ENCODE measurements around the gene KIR3DL3.
"Not testable (repeated sequence)": the region's sequence is repeated elsewhere in the genome, so short reads cannot be mapped to it uniquely, and the experiment has no call there.

KIR3DL3 gene

DNA sequence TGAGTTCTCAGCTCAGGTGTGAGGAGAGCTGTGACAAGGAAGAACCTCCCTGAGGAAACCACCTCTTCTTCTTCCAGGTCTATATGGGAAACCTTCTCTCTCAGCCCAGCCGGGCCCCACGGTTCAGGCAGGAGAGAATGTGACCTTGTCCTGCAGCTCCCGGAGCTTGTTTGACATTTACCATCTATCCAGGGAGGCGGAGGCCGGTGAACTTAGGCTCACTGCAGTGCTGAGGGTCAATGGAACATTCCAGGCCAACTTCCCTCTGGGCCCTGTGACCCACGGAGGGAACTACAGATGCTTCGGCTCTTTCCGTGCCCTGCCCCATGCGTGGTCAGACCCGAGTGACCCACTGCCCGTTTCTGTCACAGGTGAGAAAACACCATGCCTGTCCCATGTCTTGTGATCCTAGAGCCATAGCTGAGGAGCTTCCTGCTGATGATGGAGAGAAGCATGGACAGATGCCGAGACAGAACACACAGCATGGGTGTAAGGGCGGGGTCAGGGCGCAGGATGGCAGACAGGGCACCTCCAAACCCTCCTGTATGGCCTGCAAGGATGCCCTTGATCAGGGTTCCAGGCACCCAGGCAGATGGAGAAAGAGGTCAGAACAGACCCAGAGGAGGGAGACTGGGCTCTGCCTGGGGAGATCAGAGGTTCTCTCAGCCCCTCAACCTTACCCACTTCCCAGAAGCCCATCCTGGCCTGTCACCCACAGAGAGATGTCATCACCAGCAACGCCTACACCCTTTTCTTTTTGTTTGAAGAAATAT lies 5.4 kb downstream of the KIR3DL3 start:
- DNase-seq (ENCODE audit: low read depth in 2 of 3, low spot score in 2 of 3) = no peak

DNA sequence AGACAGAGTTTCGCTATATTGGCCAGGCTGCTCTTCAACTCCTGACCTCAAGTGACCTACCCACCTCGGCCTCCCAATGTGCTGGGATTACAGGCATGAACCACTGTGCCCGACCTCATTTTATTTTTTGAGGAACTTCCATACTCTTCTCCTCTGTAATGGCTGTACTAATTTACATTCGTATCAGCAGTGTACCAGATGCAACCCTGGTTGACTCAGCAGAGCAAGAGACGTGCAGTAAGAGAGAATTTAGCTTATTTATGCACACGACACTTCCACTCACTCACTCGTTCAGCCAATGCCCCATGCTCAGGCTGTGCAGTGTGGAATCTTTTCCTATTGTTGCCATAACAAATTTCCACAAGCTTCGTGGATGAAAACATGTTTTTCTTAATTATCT lies 6.9 kb downstream of the KIR3DL3 start:
- DNase-seq (ENCODE audit: low read depth in 2 of 3, low spot score in 2 of 3) = no peak

DNA sequence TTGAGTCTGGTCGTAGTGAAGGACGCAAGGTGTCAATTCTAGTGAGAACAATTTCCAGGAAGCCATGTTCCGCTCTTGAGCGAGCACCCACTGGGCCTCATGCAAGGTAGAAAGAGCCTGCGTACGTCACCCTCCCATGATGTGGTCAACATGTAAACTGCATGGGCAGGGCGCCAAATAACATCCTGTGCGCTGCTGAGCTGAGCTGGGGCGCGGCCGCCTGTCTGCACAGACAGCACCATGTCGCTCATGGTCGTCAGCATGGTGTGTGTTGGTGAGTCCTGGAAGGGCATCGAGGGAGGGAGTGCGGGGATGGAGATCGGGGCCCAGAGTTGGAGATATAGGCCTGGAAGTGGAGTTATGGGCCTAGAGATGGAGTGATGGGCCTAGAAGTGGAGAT lies 14.1 kb downstream of the KIR3DL3 start, which contains the start of gene KIR2DL3:
Gene KIR2DL3, plus strand, starts transcription at position 208 of the 400 bp plus-strand sequence. Its CDS starts 33 bp downstream, at position 241.
- not testable (repeated sequence) for DNase-seq (ENCODE audit: low read depth in 2 of 3, low spot score in 2 of 3)

DNA sequence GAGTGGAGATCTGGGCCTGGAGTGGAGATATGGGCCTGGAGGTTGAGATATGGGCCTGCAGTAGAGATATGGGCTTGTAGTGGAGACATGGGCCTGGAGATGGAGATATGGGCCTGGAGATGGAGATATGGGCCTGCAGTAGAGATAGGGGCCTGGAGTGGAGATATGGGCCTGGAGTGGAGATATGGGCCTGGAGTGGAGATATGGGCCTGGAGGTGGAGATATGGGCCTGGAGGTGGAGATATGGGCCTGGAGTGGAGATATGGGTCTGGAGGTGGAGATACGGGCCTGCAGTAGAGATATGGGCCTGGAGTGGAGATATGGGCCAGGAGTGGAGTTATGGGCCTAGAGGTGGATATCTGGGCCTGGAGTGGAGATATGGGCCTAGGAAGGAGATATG lies 14.5 kb downstream of the KIR3DL3 start:
- no peak for DNase-seq (ENCODE audit: low read depth in 2 of 3, low spot score in 2 of 3)

DNA sequence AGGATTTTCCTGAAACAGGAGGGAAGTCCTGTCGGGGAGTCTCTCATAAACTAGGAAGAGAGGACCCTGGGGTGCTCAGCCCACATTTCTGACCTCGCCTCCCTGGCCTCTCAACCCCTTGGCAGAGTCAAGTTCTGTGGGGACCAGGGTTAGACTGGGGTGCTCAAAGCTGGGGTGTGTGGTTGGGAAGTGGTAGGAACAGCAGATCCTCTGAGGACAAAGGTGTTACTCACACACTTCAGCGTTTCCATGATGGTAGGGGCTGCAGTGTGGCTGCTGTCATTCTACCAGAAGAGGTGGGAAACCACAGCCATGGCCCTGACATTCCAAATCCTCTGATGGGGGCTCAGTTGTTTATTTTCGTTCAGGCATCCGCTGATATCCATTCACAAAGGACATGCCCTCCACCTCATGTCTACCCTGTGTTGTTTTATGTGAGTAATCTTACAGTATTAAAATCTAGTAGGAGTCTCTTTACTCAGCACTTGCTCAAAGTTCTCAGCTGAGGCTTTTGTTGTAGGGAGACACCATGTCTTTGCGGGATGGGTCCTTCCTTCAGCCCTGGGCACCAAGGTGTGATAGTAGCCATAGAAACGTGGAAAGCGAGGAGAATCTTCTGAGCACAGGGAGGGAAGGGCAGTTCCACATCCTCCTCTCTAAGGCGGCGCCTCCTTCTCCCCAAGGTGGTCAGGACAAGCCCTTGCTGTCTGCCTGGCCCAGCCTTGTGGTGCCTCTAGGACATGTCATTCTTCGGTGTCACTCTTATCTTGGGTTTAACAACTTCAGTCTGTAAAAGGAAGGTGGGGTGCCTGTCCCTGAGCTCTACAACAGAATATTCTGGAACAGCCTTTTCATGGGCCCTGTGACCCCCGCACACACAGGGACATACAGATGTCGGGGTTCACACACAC lies 15.6 kb downstream of the KIR3DL3 start:
- DNase-seq (ENCODE audit: low read depth in 2 of 3, low spot score in 2 of 3) = no peak

DNA sequence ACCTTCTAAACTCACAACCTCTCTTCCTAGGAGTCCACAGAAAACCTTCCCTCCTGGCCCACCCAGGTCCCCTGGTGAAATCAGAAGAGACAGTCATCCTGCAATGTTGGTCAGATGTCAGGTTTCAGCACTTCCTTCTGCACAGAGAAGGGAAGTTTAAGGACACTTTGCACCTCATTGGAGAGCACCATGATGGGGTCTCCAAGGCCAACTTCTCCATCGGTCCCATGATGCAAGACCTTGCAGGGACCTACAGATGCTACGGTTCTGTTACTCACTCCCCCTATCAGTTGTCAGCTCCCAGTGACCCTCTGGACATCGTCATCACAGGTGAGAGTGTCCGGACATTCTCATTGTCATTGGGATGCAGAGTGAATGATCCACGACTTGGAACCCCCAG lies 17.7 kb downstream of the KIR3DL3 start:
- not testable (repeated sequence) for DNase-seq (ENCODE audit: low read depth in 2 of 3, low spot score in 2 of 3)

DNA sequence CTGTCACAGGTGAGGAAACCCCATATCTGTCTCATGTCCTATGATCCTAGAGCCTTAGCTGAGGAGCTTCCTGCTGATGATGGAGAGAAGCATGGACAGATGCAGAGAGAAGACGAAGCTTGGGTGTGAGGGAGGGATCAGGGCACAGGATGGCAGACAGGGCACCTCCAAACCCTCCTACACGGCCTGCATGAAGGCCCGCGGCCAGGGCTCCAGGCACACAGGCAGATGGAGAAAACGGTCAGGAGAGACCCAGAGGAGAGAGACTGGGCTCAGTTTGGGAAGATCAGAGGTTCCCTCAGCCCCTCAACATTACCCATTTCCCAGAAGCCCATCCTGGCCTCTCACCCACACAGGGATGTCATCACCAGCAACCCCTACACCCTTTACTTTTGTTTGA lies 19.8 kb downstream of the KIR3DL3 start:
- not testable (repeated sequence) for DNase-seq (ENCODE audit: low read depth in 2 of 3, low spot score in 2 of 3)

DNA sequence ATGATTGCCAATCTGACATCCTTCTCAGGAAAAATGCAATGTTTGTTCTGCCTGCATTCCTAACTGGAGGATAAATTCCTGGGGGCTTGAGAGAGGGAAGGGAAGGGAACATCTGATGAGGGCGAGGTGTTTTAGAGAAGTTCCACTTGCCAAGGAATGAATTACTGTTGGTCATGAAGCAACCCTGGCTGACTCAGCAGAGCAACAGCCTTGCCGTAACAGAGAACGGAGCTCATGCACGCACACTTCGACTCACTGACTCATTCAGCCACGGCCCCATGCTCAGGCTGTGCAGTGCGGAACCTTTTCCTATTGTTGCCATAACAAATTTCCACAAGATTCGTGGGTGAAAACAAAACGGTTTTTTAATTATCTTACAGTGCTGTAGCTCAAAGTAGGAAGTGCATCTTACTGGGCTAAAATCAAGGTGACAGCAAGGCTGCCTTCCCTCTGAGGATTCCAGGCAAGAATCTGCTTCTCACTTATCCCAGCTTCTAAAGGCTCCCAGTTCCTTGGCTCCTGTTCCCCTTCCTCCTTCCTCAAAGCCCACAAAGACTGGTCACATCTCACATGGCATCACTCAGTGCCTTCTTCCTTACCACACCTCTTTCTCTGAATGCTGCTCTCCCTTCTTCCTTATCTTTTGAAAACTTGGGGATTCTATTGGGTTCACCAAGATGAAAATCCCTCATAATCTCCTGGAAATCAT lies 23.5 kb downstream of the KIR3DL3 start:
- DNase-seq (ENCODE audit: low read depth in 2 of 3, low spot score in 2 of 3) = not testable (repeated sequence)

DNA sequence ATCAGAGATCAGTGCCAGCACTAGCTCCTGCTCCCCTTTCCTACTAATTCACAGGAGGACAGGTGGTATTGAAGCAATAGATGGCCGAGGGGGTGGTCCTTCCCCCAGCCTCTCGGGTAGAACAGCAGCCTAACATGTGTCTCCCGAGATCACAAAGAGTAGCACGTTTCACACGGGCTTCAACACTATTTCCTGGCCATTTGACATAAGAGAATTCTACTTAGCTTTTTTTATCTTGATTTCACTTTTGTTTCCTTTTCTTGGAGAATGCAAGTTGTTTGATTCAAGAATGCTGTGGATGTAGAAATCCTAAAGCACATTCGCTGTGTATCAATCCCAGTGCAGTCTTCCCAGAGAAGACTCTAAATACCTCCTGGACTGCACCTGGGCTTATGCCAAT lies 26.0 kb downstream of the KIR3DL3 start:
- not testable (repeated sequence) for DNase-seq (ENCODE audit: low read depth in 2 of 3, low spot score in 2 of 3)

DNA sequence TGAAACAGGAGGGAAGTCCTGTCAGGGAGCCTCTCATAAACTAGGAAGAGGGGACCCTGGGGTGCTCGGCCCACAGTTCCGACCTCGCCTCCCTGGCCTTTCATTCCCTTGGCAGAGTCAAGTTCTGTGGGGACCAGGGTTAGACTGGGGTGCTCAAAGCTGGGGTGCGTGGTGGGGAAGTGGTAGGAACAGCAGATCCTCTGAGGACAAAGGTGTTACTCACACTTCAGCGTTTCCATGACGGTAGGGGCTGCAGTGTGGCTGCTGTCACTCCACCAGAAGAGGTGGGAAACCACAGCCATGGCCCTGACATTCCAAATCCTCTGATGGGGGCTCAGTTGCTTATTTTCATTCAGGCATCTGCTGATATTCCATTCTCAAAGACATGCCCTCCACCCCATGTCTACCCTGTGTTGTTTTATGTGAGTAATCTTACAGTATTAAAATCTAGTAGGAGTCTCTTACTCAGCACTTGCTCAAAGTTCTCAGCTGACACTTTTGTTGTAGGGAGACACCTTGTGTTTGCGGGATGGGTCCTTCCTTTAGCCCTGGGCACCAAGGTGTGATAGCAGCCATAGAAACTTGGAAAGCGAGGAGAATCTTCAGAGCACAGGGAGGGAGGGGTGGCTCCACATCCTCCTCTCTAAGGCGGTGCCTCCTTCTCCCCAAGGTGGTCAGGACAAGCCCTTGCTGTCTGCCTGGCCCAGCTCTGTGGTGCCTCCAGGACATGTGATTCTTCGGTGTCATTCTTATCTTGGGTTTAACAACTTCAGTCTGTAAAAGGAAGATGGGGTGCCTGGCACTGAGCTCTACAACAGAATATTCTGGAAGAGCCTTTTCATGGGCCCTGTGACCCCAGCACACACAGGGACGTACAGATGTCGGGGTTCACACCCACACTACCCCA lies 32.2 kb downstream of the KIR3DL3 start:
- DNase-seq (ENCODE audit: low read depth in 2 of 3, low spot score in 2 of 3) = not testable (repeated sequence)

DNA sequence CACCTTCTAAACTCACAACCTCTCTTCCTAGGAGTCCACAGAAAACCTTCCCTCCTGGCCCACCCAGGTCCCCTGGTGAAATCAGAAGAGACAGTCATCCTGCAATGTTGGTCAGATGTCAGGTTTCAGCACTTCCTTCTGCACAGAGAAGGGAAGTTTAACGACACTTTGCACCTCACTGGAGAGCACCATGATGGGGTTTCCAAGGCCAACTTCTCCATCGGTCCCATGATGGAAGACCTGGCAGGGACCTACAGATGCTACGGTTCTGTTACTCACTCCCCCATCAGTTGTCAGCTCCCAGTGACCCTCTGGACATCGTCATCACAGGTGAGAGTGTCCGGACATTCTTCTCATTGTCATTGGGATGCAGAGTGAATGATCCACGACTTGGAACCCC lies 34.3 kb downstream of the KIR3DL3 start:
- DNase-seq (ENCODE audit: low read depth in 2 of 3, low spot score in 2 of 3) = not testable (repeated sequence)

DNA sequence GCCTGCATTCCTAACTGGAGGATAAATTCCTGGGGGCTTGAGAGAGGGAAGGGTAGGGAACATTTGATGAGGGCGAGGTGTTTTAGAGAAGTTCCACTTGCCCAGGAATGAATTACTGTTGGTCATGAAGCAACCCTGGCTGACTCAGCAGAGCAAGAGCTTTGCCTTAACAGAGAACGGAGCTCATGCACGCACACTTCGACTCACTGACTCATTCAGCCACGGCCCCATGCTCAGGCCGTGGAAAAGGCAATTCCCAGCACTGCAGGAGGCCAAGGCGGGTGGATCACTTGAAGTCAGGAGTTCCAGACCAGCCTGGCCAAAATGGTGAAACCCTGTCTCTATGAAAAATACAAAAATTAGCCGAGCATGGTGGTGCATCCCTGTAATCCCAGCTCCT lies 40.0 kb downstream of the KIR3DL3 start:
- DNase-seq (ENCODE audit: low read depth in 2 of 3, low spot score in 2 of 3) = not testable (repeated sequence)

DNA sequence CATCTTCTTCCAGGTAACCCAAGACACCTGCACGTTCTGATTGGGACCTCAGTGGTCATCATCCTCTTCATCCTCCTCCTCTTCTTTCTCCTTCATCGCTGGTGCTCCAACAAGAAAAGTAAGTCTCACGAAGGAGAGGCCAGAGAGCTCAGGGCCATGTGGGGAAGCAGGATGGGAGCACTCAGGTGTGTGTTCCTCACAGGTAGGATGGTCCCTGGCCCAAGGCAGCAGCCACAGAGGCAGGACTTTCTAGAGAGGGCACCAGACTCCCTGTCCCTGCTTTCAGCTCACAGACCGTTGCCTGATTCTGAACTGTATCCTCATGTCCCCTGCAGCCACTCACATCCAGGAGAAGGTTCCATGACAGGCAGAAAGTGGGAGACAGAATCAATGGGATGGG lies 42.2 kb downstream of the KIR3DL3 start:
- not testable (repeated sequence) for DNase-seq (ENCODE audit: low read depth in 2 of 3, low spot score in 2 of 3)

DNA sequence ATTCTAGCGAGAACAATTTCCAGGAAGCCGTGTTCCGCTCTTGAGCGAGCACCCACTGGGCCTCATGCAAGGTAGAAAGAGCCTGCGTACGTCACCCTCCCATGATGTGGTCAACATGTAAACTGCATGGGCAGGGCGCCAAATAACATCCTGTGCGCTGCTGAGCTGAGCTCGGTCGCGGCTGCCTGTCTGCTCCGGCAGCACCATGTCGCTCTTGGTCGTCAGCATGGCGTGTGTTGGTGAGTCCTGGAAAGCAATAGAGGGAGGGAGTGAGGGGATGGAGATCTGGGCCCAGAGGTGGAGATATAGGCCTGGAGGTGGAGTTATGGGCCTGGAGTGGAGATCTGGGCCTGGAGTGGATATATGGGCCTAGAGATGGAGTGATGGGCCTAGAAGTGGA lies 45.4 kb downstream of the KIR3DL3 start, which contains the start of gene KIR2DL1:
Gene KIR2DL1, plus strand, starts transcription at position 148 of the 400 bp plus-strand sequence. Its CDS starts 58 bp downstream, at position 206.
- DNase-seq (ENCODE audit: low read depth in 2 of 3, low spot score in 2 of 3) = not testable (repeated sequence)

DNA sequence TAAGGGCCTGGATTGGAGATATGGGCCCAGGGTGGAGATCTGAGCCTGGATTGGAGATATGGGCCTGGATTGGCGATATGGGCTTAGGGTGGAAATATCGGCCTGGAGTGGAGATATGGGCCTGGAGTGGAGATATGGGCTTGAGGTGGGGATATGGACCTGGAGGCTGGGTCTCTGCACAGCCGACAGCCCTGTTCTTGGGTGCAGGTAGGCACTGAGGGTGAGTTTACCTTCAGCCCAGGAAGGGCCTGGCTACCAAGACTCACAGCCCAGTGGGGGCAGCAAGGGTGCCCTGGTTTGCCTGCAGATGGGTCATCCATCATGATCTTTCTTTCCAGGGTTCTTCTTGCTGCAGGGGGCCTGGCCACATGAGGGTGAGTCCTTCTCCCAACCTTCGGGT lies 46.3 kb downstream of the KIR3DL3 start:
- not testable (repeated sequence) for DNase-seq (ENCODE audit: low read depth in 2 of 3, low spot score in 2 of 3)

DNA sequence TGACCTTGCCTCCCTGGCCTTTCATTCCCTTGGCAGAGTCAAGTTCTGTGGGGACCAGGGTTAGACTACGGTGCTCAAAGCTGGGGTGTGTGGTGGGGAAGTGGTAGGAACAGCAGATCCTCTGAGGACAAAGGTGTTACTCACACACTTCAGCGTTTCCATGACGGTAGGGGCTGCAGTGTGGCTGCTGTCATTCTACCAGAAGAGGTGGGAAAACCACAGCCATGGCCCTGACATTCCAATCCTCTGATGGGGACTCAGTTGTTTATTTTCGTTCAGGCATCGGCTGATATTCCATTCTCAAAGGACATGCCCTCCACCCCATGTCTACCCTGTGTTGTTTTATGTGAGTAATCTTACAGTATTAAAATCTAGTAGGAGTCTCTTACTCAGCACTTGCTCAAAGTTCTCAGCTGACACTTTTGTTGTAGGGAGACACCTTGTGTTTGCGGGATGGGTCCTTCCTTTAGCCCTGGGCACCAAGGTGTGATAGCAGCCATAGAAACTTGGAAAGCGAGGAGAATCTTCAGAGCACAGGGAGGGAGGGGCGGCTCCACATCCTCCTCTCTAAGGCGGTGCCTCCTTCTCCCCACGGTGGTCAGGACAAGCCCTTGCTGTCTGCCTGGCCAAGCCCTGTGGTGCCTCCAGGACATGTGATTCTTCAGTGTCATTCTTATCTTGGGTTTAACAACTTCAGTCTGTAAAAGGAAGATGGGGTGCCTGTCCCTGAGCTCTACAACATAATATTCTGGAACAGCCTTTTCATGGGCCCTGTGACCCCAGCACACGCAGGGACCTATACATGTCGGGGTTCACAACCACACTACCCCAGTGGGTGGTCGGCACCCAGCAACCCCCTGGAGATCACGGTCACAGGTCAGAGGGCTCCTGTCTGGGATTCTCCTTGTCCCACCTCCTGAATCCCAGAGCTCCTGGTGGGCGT lies 47.0 kb downstream of the KIR3DL3 start:
- not testable (repeated sequence) for DNase-seq (ENCODE audit: low read depth in 2 of 3, low spot score in 2 of 3)

DNA sequence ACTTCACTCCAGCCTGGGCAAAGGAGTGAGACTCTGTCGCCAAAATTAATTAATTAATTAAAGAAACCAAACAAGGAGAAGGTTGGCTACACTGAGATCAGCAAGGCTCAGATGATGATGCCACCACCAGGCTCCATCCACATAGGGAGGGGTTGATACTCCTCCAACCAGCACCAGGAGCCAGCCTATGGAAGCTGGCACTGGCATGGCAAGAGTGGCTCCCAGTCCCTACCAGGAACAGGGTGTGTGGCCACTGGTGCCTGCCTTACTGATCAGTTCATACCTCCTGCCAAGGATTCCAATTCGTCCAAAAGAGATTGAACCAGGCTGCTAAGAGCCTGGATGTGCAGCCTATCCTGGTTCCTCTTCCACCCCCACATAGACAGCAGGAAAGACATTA lies 48.4 kb downstream of the KIR3DL3 start:
- not testable (repeated sequence) for DNase-seq (ENCODE audit: low read depth in 2 of 3, low spot score in 2 of 3)

DNA sequence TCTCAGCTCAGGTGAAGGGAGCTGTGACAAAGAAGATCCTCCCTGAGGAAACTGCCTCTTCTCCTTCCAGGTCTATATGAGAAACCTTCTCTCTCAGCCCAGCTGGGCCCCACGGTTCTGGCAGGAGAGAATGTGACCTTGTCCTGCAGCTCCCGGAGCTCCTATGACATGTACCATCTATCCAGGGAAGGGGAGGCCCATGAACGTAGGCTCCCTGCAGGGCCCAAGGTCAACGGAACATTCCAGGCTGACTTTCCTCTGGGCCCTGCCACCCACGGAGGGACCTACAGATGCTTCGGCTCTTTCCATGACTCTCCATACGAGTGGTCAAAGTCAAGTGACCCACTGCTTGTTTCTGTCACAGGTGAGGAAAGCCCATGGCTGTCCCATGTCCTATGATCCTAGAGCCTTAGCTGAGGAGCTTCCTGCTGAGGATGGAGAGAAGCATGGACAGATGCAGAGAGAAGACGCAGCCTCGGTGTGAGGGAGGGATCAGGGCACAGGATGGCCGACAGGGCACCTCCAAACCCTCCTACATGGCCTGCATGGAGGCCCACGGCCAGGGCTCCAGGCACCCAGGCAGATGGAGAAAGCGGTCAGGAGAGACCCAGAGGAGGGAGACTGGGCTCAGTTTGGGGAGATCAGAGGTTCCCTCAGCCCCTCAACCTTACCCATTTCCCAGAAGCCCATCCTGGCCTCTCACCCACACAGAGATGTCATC lies 51.0 kb downstream of the KIR3DL3 start:
- not testable (repeated sequence) for DNase-seq (ENCODE audit: low read depth in 2 of 3, low spot score in 2 of 3)
